Measurements from ENCODE around the gene RAD51B.

DNA sequence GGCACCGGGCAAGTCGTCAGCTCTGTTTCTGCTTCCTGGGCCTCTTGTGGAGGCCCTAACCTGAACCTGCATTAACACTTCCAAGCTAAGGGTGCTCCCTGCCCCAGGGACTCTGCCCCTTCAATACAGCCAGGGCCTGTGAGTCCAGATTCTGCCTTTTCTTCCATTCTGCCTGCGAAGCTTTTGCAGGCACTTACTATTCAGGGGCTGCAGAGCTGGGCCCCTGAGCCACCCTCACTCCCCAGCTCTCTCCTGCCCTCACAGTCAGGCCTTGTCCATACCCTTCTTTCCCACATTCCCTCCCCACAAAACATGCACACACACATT is 872.2 kb downstream of the RAD51B start:
- TF ChIP-seq, protein P1, sequence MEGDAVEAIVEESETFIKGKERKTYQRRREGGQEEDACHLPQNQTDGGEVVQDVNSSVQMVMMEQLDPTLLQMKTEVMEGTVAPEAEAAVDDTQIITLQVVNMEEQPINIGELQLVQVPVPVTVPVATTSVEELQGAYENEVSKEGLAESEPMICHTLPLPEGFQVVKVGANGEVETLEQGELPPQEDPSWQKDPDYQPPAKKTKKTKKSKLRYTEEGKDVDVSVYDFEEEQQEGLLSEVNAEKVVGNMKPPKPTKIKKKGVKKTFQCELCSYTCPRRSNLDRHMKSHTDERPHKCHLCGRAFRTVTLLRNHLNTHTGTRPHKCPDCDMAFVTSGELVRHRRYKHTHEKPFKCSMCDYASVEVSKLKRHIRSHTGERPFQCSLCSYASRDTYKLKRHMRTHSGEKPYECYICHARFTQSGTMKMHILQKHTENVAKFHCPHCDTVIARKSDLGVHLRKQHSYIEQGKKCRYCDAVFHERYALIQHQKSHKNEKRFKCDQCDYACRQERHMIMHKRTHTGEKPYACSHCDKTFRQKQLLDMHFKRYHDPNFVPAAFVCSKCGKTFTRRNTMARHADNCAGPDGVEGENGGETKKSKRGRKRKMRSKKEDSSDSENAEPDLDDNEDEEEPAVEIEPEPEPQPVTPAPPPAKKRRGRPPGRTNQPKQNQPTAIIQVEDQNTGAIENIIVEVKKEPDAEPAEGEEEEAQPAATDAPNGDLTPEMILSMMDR (IDR thresholded peaks at IDR 0.05; ENCODE audit: poor library complexity) = no peak
- TF ChIP-seq EZH2 (IDR thresholded peaks at IDR 0.05; ENCODE audit: borderline replicate concordance) = no peak
- no peak for TF ChIP-seq EZH2phosphoT487 (IDR thresholded peaks at IDR 0.05; ENCODE audit: low read depth, severe bottlenecking, unreplicated experiment)

Data from hepatocyte (in vitro differentiated cells).